Measurements from ENCODE around the gene MYH6.

- TF ChIP-seq CTCF (IDR thresholded peaks at IDR 0.05) (no peak), ATF6 (CRISPR knock-in tag; IDR thresholded peaks at IDR 0.05) (no peak), USF1 (CRISPR knock-in tag; IDR thresholded peaks at IDR 0.05) (no peak), PREB (CRISPR knock-in tag; IDR thresholded peaks at IDR 0.05; ENCODE audit: borderline replicate concordance) (no peak), E2F4 (CRISPR knock-in tag; IDR thresholded peaks at IDR 0.05; ENCODE audit: borderline replicate concordance, low read depth) (no peak), MXD4 (CRISPR knock-in tag; IDR thresholded peaks at IDR 0.05; ENCODE audit: borderline replicate concordance) (no peak), FOXP4 (CRISPR knock-in tag; IDR thresholded peaks at IDR 0.05) (no peak), JAZF1 (CRISPR knock-in tag; IDR thresholded peaks at IDR 0.05) (no peak), IRF2 (CRISPR knock-in tag; IDR thresholded peaks at IDR 0.05; ENCODE audit: borderline replicate concordance, low read depth) (no peak), NR3C1 (CRISPR knock-in tag; conservative IDR thresholded peaks at IDR 0.05; ENCODE audit: low read depth) (no peak), EMX1 (CRISPR knock-in tag; IDR thresholded peaks at IDR 0.05) (no peak), NR1H2 (CRISPR knock-in tag; IDR thresholded peaks at IDR 0.05) (no peak), SOX15 (CRISPR knock-in tag; IDR thresholded peaks at IDR 0.05) (no peak)
Observed at GRCh38 chr14:23439107-23439835, 31.2 kb upstream of the MYH6 start.
